HS-5 (cell line): ENCODE results near the gene HBB.
"Not testable (repeated sequence)": the region's sequence is repeated elsewhere in the genome, so short reads cannot be mapped to it uniquely, and the experiment has no call there.

Source experiments
- DNase-seq: peaks from one replicate; pipeline ENCODE4 v3.0.0-alpha.2; 2012; ENCODE audit warnings: low read depth

The HBB gene

GRCh38 chr11:5226732-5227310 is at the start of gene HBB:
Gene HBB, minus strand, starts transcription at chr11:5227071. Its CDS starts 50 bp downstream, at chr11:5227021.
- DNase-seq: no peak

- DNase-seq: no peak
These were observed 48.7 kb upstream of the HBB start for GRCh38 chr11:5275369-5276110.

- DNase-seq: no peak
These were observed 47.5 kb upstream of the HBB start for GRCh38 chr11:5274395-5274794.

GRCh38 chr11:5272395-5273017 is 45.6 kb upstream of the HBB start:
- no peak for DNase-seq

- DNase-seq: no peak
These were observed 42.9 kb upstream of the HBB start, which contains the start of gene HBE1 for GRCh38 chr11:5269715-5270147. Gene HBE1, minus strand, starts transcription at chr11:5269945. Its CDS starts 55 bp downstream, at chr11:5269890.

- DNase-seq: no peak
These were observed 40.2 kb upstream of the HBB start for GRCh38 chr11:5267033-5267563.

- no peak for DNase-seq
These were observed 39.7 kb upstream of the HBB start for GRCh38 chr11:5266609-5267008.

- no peak for DNase-seq
These were observed 39.0 kb upstream of the HBB start for GRCh38 chr11:5265832-5266231.

- no peak for DNase-seq
These were observed 31.8 kb upstream of the HBB start for GRCh38 chr11:5258543-5259262.

GRCh38 chr11:5257296-5257695 is 30.4 kb upstream of the HBB start:
- DNase-seq: no peak

GRCh38 chr11:5254646-5255413 is 28.0 kb upstream of the HBB start, which contains the start of gene HBG2:
Gene HBG2, minus strand, starts transcription at chr11:5254781. Its CDS starts 53 bp downstream, at chr11:5254728.
- not testable (repeated sequence) for DNase-seq

GRCh38 chr11:5254023-5254422 is 27.2 kb upstream of the HBB start:
- DNase-seq: not testable (repeated sequence)

- DNase-seq: not testable (repeated sequence)
These were observed 26.6 kb upstream of the HBB start for GRCh38 chr11:5253440-5253839.

- no peak for DNase-seq
These were observed 26.0 kb upstream of the HBB start for GRCh38 chr11:5252919-5253265.

GRCh38 chr11:5252192-5252918 is 25.5 kb upstream of the HBB start:
- no peak for DNase-seq

GRCh38 chr11:5251746-5252145 is 24.9 kb upstream of the HBB start:
- no peak for DNase-seq

GRCh38 chr11:5250543-5251204 is 23.8 kb upstream of the HBB start:
- no peak for DNase-seq

- DNase-seq: not testable (repeated sequence)
These were observed 23.0 kb upstream of the HBB start, which contains the start of gene HBG1 for GRCh38 chr11:5249807-5250396. Gene HBG1, minus strand, starts transcription at chr11:5249857. Its CDS starts 53 bp downstream, at chr11:5249804.

GRCh38 chr11:5248498-5248897 is 21.6 kb upstream of the HBB start:
- not testable (repeated sequence) for DNase-seq
